ENCODE results near the gene GPR155. TPM values are rescaled to one million over a fixed set of nuclear protein-coding genes. Genes with fewer than 3 reads are reported as not detected.

GPR155 gene
- total RNA-seq, 1 experiment from 2014 or later, result 2.1 TPM

DNA sequence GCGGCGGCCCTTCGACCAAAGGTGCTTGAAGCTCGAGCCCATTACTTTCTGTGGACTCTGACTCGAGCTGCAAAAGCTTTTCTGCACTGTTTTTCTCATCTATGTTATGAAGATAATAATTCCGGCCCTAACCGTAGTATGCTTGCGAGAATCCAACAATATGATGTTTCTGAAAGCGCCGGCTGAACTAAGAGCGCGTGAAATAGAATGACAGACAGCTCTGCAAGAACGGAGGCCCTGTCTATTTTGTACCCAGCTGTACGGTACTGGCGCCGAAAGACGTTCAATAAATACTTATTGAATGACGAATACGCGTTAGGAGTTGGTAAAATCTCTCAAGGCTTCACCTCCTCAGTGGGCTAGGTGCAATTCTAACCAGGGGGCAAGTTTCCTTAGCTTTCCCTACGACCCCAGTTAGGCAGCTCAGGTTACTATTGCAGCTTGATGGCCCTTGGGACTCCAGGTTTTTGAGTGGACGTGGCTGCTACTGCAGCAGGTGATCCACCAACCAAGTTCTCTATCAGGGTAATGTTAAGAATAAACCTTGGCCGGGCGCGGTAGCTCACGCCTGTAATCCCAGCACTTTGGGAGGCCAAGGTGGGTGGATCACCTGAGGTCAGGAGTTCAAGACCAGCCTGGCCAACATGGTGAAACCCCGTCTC lies 90.7 kb downstream of the GPR155 start:
- in situ Hi-C loops (cut with HindIII; ENCODE audit: low pct_unique_long_range_greater_than_20kb, low sequenced_read_pairs), result no loop called here
- DNase-seq (ENCODE audit: low read depth, low spot score) (peak; percentile 15), ATAC-seq (peak; percentile 68)
- Histone ChIP-seq H3K4me3 (ENCODE audit: low read depth in 2 of 2, low read length in 2 of 2) (peak overlapping the region; percentile 91 to 100), H3K4me1 (ENCODE audit: control insufficient read depth, insufficient read depth, low read length) (peaks cover 13% of the 10 kb centered on the region), H3K36me3 (ENCODE audit: control insufficient read depth, insufficient read depth, low read length) (peaks cover 8% of the 10 kb centered on the region), H3K9me3 (ENCODE audit: control insufficient read depth, insufficient read depth, low read depth, low read length) (no peaks in the 10 kb centered on the region), H3K27me3 (ENCODE audit: control insufficient read depth, insufficient read depth, low read length) (no peaks in the 10 kb centered on the region), H3K27ac (ENCODE audit: low read length) (peak overlapping the region; percentile 95)
- BruUV-seq (replicated peaks), result no TSS peak
- no peak for TF ChIP-seq SIN3A (IDR thresholded peaks at IDR 0.05; ENCODE audit: borderline replicate concordance, insufficient read depth, low read depth, low read length)
- no peak for TF ChIP-seq POLR2AphosphoS5 (IDR thresholded peaks at IDR 0.05; ENCODE audit: low read depth, low read length)
- TF ChIP-seq REST (IDR thresholded peaks at IDR 0.05; ENCODE audit: insufficient read depth in 1 of 2, low read depth in 2 of 2, low read length in 1 of 2), result no peak
- no peak for TF ChIP-seq CTCF (IDR thresholded peaks at IDR 0.05)
- CTCF ChIA-PET, result no interaction called here
- POLR2A ChIA-PET, result no interaction called here
- intact Hi-C loops (cut with micrococcal nuclease; ENCODE audit: unreplicated experiment), result no loop called here

- intact Hi-C loops (cut with micrococcal nuclease; ENCODE audit: unreplicated experiment), result no loop called here
- in situ Hi-C loops (cut with HindIII; ENCODE audit: low pct_unique_long_range_greater_than_20kb, low sequenced_read_pairs), result no loop called here
- CTCF ChIA-PET, result no interaction called here
- Histone ChIP-seq H3K27me3 (ENCODE audit: control insufficient read depth, insufficient read depth, low read length) (no peaks in the 10 kb centered on the region), H3K4me1 (ENCODE audit: control insufficient read depth, insufficient read depth, low read length) (peaks cover 13% of the 10 kb centered on the region), H3K36me3 (ENCODE audit: control insufficient read depth, insufficient read depth, low read length) (peaks cover 8% of the 10 kb centered on the region), H3K27ac (ENCODE audit: low read length) (peak within 1 kb of the TSS; percentile 95), H3K9me3 (ENCODE audit: control insufficient read depth, insufficient read depth, low read depth, low read length) (no peaks in the 10 kb centered on the region), H3K4me3 (ENCODE audit: low read depth in 2 of 2, low read length in 2 of 2) (peak within 1 kb of the TSS; percentile 91 to 100)
- ATAC-seq (peak; percentile 99), DNase-seq (ENCODE audit: low read depth, low spot score) (peak; percentile 59)
- TSS peak; percentile 76 for BruUV-seq (replicated peaks)
- TF ChIP-seq CTCF (IDR thresholded peaks at IDR 0.05), result no peak
- TF ChIP-seq SIN3A (IDR thresholded peaks at IDR 0.05; ENCODE audit: borderline replicate concordance, insufficient read depth, low read depth, low read length), result peak; percentile 81
- no peak; the same call in 1 of the 2 replicates for TF ChIP-seq TCF7L2 (IDR thresholded peaks at IDR 0.05; ENCODE audit: low read depth, low read length)
- POLR2A ChIA-PET, result no interaction called here
Observed at GRCh38 chr2:174395284-174395968, 91.4 kb downstream of the GPR155 start, which contains the start of gene SCRN3. Gene SCRN3 (plus strand): TSS chr2:174395730. CDS start chr2:174398284, 2,554 bp downstream.
